Hepatocyte (in vitro differentiated cells): ENCODE measurements around the gene E2F1. TPM values are rescaled to one million over a fixed set of nuclear protein-coding genes. Genes with fewer than 3 reads are reported as not detected.

Experiments
- DNase-seq: peaks from one replicate; pipeline ENCODE4 v3.0.0-alpha.2; 2016; ENCODE audit warnings: low spot score
- H2AFZ ChIP-seq: fragments of 200-600 bp; sonication (generic); 2 replicates; pipeline ENCODE4 v1.6.0; 2016; ENCODE audit warnings: antibody characterized with exemption, mild to moderate bottlenecking
- H3K27ac ChIP-seq: fragments of 200-600 bp; sonication (generic); 2 replicates; pipeline ENCODE4 v1.5.1; 2016; ENCODE audit warnings: mild to moderate bottlenecking
- H3K27me3 ChIP-seq: fragments of 200-600 bp; sonication (generic); 2 replicates; pipeline ENCODE4 v1.6.1; 2016
- H3K36me3 ChIP-seq: fragments of 200-600 bp; sonication (generic); replicated peaks from 2 replicates; pipeline ENCODE4 v1.5.1; 2016; ENCODE audit warnings: low read depth; ENCODE audit not compliant: insufficient read depth
- H3K4me1 ChIP-seq: fragments of 200-600 bp; sonication (generic); 2 replicates; pipeline ENCODE4 v1.5.1; 2016; ENCODE audit warnings: mild to moderate bottlenecking, moderate library complexity; ENCODE audit not compliant: insufficient read depth
- H3K4me2 ChIP-seq: fragments of 200-600 bp; sonication (generic); 2 replicates; pipeline ENCODE4 v1.6.0; 2016
- H3K4me3 ChIP-seq: fragments of 200-600 bp; sonication (generic); 2 replicates; pipeline ENCODE4 v1.5.1; 2016; ENCODE audit warnings: mild to moderate bottlenecking
- H3K79me2 ChIP-seq: fragments of 200-600 bp; sonication (generic); 2 replicates; pipeline ENCODE4 v1.6.0; 2017; ENCODE audit warnings: mild to moderate bottlenecking
- H3K9me2 ChIP-seq: fragments of 200-600 bp; sonication (generic); replicated peaks from 2 replicates; pipeline ENCODE4 v1.6.0; 2017; ENCODE audit warnings: mild to moderate bottlenecking; ENCODE audit not compliant: insufficient read depth
- H3K9me3 ChIP-seq: fragments of 200-600 bp; sonication (generic); 2 replicates; pipeline ENCODE4 v1.5.1; 2016; ENCODE audit warnings: low read depth, mild to moderate bottlenecking
- H4K20me1 ChIP-seq: fragments of 200-600 bp; sonication (generic); 2 replicates; pipeline ENCODE4 v1.6.0; 2016; ENCODE audit warnings: mild to moderate bottlenecking; ENCODE audit not compliant: insufficient read depth, poor library complexity, severe bottlenecking
- EZH2 ChIP-seq: fragments of 200-600 bp; sonication (generic); IDR thresholded peaks from 2 replicates; pipeline ENCODE4 v1.6.1; 2016; ENCODE audit warnings: antibody characterized with exemption, mild to moderate bottlenecking, borderline replicate concordance
- EZH2phosphoT487 ChIP-seq: fragments of 200-600 bp; sonication (generic); IDR thresholded peaks from one replicate; pipeline ENCODE4 v1.6.1; 2018; ENCODE audit warnings: antibody characterized with exemption, mild to moderate bottlenecking, low read depth, moderate library complexity; ENCODE audit not compliant: unreplicated experiment, severe bottlenecking
- WGBS: methylation state at CpG from one replicate; pipeline ENCODE4 v1.1.6; 2016; ENCODE audit warnings: low lambda C conversion rate; ENCODE audit errors: missing lambda C conversion rate; 5-methylcytosine and 5-hydroxymethylcytosine counted together
- polyA plus RNA-seq: library from polyadenylated mRNA; unstranded; fragments of >200 nt; fragmentation: Nextera tagmentation; extraction: Ambion mirVana; gene quantifications from 2 replicates; pipeline ENCODE4 v1.2.1, GENCODE V29; 2016
- total RNA-seq: library from RNA; depleted of rRNA; stranded (reverse); fragments of >200 nt; gene quantifications from 2 replicates; pipeline ENCODE4 v1.2.3, GENCODE V29; 2014
- TF ChIP-seq, protein P1 (sequence below): fragments of 200-600 bp; sonication (generic); IDR thresholded peaks from 2 replicates; pipeline ENCODE4 v1.5.1; 2016; ENCODE audit warnings: antibody characterized with exemption, mild to moderate bottlenecking; ENCODE audit not compliant: poor library complexity

Gene E2F1
- total and polyA plus RNA-seq, 2 experiments from 2014 or later = 9.1 to 11.8 TPM

DNA sequence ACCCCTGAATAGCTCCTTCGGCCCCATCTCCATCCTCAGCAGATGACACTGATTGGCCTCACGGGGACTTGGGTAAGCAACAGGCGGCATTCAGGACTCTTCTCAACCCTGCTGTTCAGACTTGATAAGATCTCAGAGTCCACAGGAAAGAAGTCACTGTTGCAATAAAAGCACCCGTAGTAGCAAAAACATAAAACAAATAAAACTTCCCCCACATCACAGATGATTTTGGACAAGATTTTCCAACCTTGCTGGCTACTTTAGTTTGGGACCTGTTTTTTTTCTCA, 41.2 kb downstream of the E2F1 start:
- Histone ChIP-seq H3K4me1 (no peaks in the 10 kb centered on the region), H3K27me3 (no peaks in the 10 kb centered on the region), H3K27ac (no peak overlapping the region), H4K20me1 (no peaks in the 10 kb centered on the region), H3K79me2 (no peaks in the 10 kb centered on the region), H3K36me3 (no peaks in the 10 kb centered on the region), H3K4me3 (no peak overlapping the region), H2AFZ (no peak overlapping the region), H3K4me2 (no peak overlapping the region), H3K9me3 (no peaks in the 10 kb centered on the region), H3K9me2 (no peaks in the 10 kb centered on the region)
- no peak for DNase-seq
- TF ChIP-seq EZH2 (no peak), EZH2phosphoT487 (no peak)
- TF ChIP-seq, protein P1, sequence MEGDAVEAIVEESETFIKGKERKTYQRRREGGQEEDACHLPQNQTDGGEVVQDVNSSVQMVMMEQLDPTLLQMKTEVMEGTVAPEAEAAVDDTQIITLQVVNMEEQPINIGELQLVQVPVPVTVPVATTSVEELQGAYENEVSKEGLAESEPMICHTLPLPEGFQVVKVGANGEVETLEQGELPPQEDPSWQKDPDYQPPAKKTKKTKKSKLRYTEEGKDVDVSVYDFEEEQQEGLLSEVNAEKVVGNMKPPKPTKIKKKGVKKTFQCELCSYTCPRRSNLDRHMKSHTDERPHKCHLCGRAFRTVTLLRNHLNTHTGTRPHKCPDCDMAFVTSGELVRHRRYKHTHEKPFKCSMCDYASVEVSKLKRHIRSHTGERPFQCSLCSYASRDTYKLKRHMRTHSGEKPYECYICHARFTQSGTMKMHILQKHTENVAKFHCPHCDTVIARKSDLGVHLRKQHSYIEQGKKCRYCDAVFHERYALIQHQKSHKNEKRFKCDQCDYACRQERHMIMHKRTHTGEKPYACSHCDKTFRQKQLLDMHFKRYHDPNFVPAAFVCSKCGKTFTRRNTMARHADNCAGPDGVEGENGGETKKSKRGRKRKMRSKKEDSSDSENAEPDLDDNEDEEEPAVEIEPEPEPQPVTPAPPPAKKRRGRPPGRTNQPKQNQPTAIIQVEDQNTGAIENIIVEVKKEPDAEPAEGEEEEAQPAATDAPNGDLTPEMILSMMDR = no peak
- WGBS = 79% methylated on average over 4 of the region's 4 CpGs

DNA sequence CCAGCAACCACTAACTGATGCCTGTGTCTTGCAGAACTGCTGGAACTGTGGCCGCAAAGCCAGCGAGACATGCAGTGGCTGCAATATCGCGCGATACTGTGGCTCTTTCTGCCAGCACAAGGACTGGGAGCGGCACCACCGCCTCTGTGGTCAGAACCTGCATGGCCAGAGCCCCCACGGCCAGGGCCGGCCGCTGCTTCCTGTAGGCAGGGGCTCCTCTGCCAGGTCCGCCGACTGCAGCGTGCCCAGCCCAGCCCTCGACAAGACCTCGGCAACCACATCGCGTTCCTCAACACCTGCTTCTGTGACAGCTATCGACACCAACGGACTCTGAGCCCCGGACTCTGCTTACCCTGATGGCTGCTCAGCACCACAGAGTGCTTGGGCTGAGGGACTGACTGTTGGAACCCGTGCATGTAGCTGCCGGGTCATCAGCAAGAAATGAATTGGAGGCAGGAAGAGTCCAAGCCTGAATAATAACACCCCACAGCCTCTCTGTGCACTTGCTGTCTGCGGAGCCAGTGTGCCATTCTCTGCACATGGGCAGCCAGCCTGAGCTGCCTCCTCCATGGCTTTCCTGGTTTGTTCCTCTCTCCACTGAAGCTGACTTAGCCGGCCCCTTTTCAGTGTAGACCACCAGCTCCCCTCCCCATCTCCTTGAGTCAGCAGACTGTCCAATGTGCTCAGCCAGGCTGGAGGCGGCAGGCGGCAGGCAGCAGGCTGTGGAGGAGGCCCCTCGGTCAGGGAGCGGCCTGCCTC, 41.7 kb downstream of the E2F1 start:
- no peaks in the 10 kb centered on the region for H3K36me3 ChIP-seq

DNA sequence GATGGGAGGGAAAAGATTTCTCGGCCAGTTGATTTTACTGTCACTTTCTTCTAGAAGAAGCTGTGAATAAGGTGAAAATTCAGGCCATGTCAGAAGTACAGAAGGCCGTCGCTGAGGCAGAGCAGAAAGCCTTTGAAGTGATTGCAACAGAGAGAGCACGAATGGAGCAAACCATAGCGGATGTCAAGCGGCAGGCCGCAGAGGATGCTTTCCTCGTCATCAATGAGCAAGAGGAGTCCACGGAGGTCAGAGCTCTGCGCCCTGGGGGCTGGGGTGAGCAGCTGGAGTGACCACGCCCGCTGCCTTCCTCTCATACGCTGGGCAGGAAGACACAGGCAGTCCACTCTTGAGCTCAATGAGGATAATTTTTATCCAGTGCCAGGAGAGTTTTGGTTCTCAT, 45.9 kb downstream of the E2F1 start:
- Histone ChIP-seq H3K4me3 (no peak overlapping the region), H3K4me1 (no peaks in the 10 kb centered on the region), H3K27me3 (no peaks in the 10 kb centered on the region), H3K9me3 (no peaks in the 10 kb centered on the region), H3K79me2 (no peaks in the 10 kb centered on the region), H4K20me1 (no peaks in the 10 kb centered on the region), H3K4me2 (no peak overlapping the region), H3K27ac (no peak overlapping the region), H2AFZ (no peak overlapping the region), H3K9me2 (no peaks in the 10 kb centered on the region), H3K36me3 (no peaks in the 10 kb centered on the region)
- no peak for DNase-seq
- 89% methylated on average over 13 of the region's 13 CpGs for WGBS
- no peak for TF ChIP-seq EZH2phosphoT487
- TF ChIP-seq, protein P1 = no peak
- no peak for TF ChIP-seq EZH2

More for the DNA sequence above, 41.7 kb downstream of the E2F1 start:
- no peak overlapping the region for H3K27ac ChIP-seq
- DNase-seq = no peak
- no peaks in the 10 kb centered on the region for H3K4me1 ChIP-seq
- WGBS = 96% methylated on average over 28 of the region's 28 CpGs
- H3K4me2 ChIP-seq = no peak overlapping the region
- no peaks in the 10 kb centered on the region for H4K20me1 ChIP-seq
- H3K79me2 ChIP-seq = no peaks in the 10 kb centered on the region
- H3K9me3 ChIP-seq = no peaks in the 10 kb centered on the region
- no peaks in the 10 kb centered on the region for H3K9me2 ChIP-seq
- H2AFZ ChIP-seq = no peak overlapping the region
- no peaks in the 10 kb centered on the region for H3K27me3 ChIP-seq
- TF ChIP-seq, protein P1 = no peak
- TF ChIP-seq EZH2 (no peak), EZH2phosphoT487 (no peak)
- no peak overlapping the region for H3K4me3 ChIP-seq

DNA sequence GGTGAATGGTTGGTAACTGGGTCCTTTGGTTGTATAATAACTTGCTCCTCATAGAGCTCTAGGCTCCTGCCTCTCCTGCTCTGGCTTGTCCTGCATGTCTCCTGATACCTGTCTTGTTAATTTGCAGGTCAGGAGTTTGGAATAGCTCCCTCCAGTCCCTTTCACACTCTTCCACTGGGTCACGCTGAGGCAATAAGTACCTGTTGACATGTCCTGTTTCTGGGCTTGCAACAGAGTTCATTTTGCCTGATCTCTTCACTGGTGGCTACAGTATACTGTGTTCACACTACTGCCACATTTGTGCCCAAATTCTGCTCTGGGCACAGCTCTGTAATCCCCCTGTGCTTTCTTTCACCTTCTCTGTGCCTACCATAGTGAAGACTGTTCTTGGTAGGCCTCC, 49.4 kb downstream of the E2F1 start:
- Histone ChIP-seq H3K9me3 (no peaks in the 10 kb centered on the region), H3K9me2 (no peaks in the 10 kb centered on the region), H3K4me3 (no peak overlapping the region), H2AFZ (no peak overlapping the region), H3K4me1 (no peaks in the 10 kb centered on the region), H3K27me3 (no peaks in the 10 kb centered on the region), H4K20me1 (no peaks in the 10 kb centered on the region), H3K79me2 (no peaks in the 10 kb centered on the region), H3K4me2 (no peak overlapping the region), H3K27ac (no peak overlapping the region), H3K36me3 (no peaks in the 10 kb centered on the region)
- WGBS = 94% methylated on average over 1 of the region's 1 CpG
- DNase-seq = no peak
- no peak for TF ChIP-seq EZH2phosphoT487
- TF ChIP-seq EZH2 = no peak
- TF ChIP-seq, protein P1 = no peak
